MM.1S (cell line): ENCODE data around the gene GIPC3.

Source experiments
- DNase-seq: peaks from one replicate; pipeline ENCODE4 v3.0.0-alpha.2; 2015
- H2AFZ ChIP-seq: fragments of 300-600 bp; sonication (generic); 2 replicates; pipeline ENCODE4 v1.6.0; 2016; ENCODE audit warnings: antibody characterized with exemption, low read length
- H3F3A ChIP-seq: fragments of 300-600 bp; sonication (generic); 2 replicates; pipeline ENCODE4 v1.6.1; 2016; ENCODE audit warnings: mild to moderate bottlenecking, antibody characterized with exemption, low read length, moderate library complexity, mixed read lengths; ENCODE audit not compliant: insufficient read depth
- H3K27ac ChIP-seq: fragments of 300-600 bp; sonication (generic); 2 replicates; pipeline ENCODE4 v1.5.1; 2016; ENCODE audit warnings: mild to moderate bottlenecking, low read length
- H3K27me3 ChIP-seq: fragments of 300-600 bp; sonication (generic); replicated peaks from 2 replicates; pipeline ENCODE4 v1.6.0; 2016; ENCODE audit warnings: low read length; ENCODE audit not compliant: insufficient read depth
- H3K36me3 ChIP-seq: fragments of 300-600 bp; sonication (generic); replicated peaks from 2 replicates; pipeline ENCODE4 v1.6.1; 2016; ENCODE audit warnings: mild to moderate bottlenecking, low read length, mixed read lengths; ENCODE audit not compliant: insufficient read depth
- H3K4me1 ChIP-seq: fragments of 300-600 bp; sonication (generic); 2 replicates; pipeline ENCODE4 v1.6.1; 2016; ENCODE audit warnings: low read length, mixed read lengths
- H3K4me2 ChIP-seq: fragments of 300-600 bp; sonication (generic); 2 replicates; pipeline ENCODE4 v1.6.0; 2016; ENCODE audit warnings: low read depth, low read length
- H3K4me3 ChIP-seq: fragments of 300-600 bp; sonication (generic); 2 replicates; pipeline ENCODE4 v1.5.1; 2016; ENCODE audit warnings: low read length, mixed read lengths
- H3K79me2 ChIP-seq: fragments of 300-600 bp; sonication (generic); 2 replicates; pipeline ENCODE4 v1.6.1; 2016; ENCODE audit warnings: mixed run types, low read length, mixed read lengths
- H3K9ac ChIP-seq: fragments of 300-600 bp; sonication (generic); 2 replicates; pipeline ENCODE4 v1.6.1; 2016; ENCODE audit warnings: low read length, mixed read lengths
- H3K9me2 ChIP-seq: fragments of 300-600 bp; sonication (generic); replicated peaks from 2 replicates; pipeline ENCODE4 v1.6.1; 2016; ENCODE audit warnings: mild to moderate bottlenecking, low read length, mixed read lengths; ENCODE audit not compliant: insufficient read depth
- H3K9me3 ChIP-seq: fragments of 300-600 bp; sonication (generic); replicated peaks from 2 replicates; pipeline ENCODE4 v1.6.1; 2016; ENCODE audit warnings: mild to moderate bottlenecking, low read length, mixed read lengths; ENCODE audit not compliant: insufficient read depth
- H4K20me1 ChIP-seq: fragments of 300-600 bp; sonication (generic); 2 replicates; pipeline ENCODE4 v1.6.1; 2016; ENCODE audit warnings: mild to moderate bottlenecking, low read length, moderate library complexity, mixed read lengths; ENCODE audit not compliant: insufficient read depth
- CTCF ChIP-seq: fragments of 300-600 bp; sonication (generic); IDR thresholded peaks from 2 replicates; pipeline ENCODE4 v1.5.1; 2016; ENCODE audit warnings: antibody characterized with exemption, low read length, mixed read lengths
- EZH2 ChIP-seq: fragments of 300-600 bp; sonication (generic); optimal IDR thresholded peaks from 2 replicates; pipeline ENCODE3; 2017; ENCODE audit warnings: low read depth, mild to moderate bottlenecking, antibody characterized with exemption, low read length, mixed read lengths
- EZH2phosphoT487 ChIP-seq: fragments of 300-600 bp; sonication (generic); IDR thresholded peaks from 2 replicates; pipeline ENCODE4 v1.6.1; 2018; ENCODE audit warnings: antibody characterized with exemption, low read length

GIPC3 gene

DNA sequence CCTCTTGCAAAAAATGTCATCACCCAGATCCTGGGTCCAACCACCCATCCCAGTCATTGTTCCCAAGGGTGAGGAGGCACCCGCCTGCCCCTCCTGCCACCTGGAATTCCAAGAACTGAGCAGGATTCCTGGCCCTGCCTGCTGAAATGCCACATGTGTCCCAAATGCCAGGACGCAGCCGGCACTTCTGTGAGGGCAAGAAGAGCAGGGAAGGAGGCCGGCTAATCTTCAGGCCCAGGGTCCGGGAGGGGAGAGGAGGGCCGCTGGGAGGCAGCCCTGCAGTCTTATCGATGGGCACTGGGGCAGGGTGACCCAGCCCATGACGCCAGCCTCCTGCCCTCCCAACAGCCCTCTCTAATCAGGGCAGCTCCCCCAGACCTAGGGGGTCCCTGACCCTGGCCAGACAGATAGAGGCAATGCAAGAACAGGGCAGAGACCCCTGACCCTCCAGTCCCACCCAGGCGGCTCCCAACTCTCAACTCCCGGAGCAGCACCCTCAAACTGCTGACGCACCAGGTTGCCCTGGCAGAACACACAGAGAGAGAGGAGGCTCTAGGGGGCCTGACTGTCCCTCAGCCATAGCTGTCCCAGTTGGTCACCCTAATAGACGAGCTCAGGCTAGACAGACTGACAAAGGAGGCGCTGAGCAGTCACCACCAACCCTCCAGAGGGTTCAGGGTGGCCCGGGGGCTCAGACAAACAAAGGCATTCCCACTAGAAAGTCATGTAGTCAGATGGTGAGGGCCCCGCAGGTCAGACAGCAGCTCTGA, 29.4 kb upstream of the GIPC3 start:
- DNase-seq, result peak; percentile 2
- peaks cover 9% of the 10 kb centered on the region; the same call in 1 of the 2 replicates for H3K27me3 ChIP-seq
- H3K4me1 ChIP-seq, result peaks cover 15% of the 10 kb centered on the region; the same call in 1 of the 2 replicates
- no peaks in the 10 kb centered on the region for H3F3A ChIP-seq
- H3K36me3 ChIP-seq, result no peaks in the 10 kb centered on the region
- H3K9me3 ChIP-seq, result no peaks in the 10 kb centered on the region
- H2AFZ ChIP-seq, result no peak overlapping the region
- H4K20me1 ChIP-seq, result no peaks in the 10 kb centered on the region
- H3K9ac ChIP-seq, result peak overlapping the region; percentile 60; the same call in 1 of the 2 replicates
- peaks cover 28% of the 10 kb centered on the region for H3K79me2 ChIP-seq
- H3K4me3 ChIP-seq, result peak overlapping the region; percentile 83
- TF ChIP-seq EZH2 (no peak), CTCF (no peak), EZH2phosphoT487 (no peak)
- peak overlapping the region; percentile 87; the same call in 1 of the 2 replicates for H3K4me2 ChIP-seq
- no peaks in the 10 kb centered on the region for H3K9me2 ChIP-seq
- no peak overlapping the region for H3K27ac ChIP-seq

DNA sequence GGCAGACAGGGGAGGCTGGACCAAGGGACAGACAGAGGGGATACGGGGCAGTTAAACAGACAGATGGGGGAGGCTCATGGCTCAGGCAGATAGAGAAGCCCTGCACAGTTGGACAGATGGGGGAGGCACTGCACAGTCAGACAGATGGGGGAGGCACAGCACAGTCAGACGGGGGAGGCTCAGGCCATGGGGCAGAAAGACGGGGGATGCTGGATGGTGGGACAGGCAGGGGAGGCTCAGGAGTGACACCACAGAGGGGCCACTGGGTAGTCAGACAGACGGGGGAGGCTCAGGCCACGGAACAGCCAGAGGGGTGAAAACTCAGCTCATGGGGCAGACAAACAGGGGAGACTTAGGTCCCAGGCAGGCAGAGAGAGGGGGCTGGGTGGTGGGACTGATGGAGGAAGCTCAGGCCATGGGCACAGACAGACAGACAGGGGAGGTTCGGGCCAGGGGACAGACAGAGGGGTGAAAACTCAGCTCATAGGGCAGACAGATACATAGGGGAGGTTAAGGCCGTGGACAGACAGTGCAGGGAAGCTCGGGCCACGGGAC, 28.8 kb upstream of the GIPC3 start:
- Histone ChIP-seq H3K36me3 (no peaks in the 10 kb centered on the region), H3K27ac (no peak overlapping the region), H3K27me3 (peaks cover 16% of the 10 kb centered on the region; the same call in 1 of the 2 replicates), H3F3A (no peaks in the 10 kb centered on the region), H3K9me2 (no peaks in the 10 kb centered on the region), H3K4me1 (peaks cover 15% of the 10 kb centered on the region; the same call in 1 of the 2 replicates), H3K4me2 (peak overlapping the region; percentile 87), H3K4me3 (peak overlapping the region; percentile 83), H3K79me2 (peaks cover 28% of the 10 kb centered on the region), H3K9ac (peak overlapping the region; percentile 60; the same call in 1 of the 2 replicates), H2AFZ (peak overlapping the region; percentile 54), H4K20me1 (no peaks in the 10 kb centered on the region), H3K9me3 (no peaks in the 10 kb centered on the region)
- peak; percentile 5 for DNase-seq
- TF ChIP-seq CTCF, result no peak
- TF ChIP-seq EZH2phosphoT487, result no peak
- TF ChIP-seq EZH2, result no peak

DNA sequence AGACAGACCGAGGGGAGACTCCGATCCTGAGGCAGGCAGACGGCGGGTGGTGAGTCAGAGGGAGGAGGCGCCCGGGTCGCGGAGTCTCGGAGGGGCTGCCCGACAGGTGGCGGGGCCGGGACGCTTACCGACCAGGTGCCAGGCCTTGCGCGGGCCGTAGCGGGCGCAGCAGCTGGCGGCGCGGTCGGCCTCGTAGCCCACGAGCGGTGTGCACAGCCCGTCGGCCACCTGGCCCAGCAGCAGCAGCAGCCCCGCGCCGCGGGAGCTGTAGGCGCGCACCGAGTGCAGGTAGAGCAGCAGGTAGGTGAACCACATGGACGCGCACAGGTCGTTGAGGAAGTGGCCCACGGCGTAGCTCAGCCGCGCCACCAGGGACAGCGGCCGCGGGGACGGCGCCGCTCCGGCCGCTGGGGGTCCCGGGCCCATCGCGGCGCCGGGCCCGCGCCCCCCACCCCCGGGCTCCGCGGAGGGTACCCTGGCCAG, 28.3 kb upstream of the GIPC3 start:
- H3F3A ChIP-seq, result no peaks in the 10 kb centered on the region
- DNase-seq, result peak; percentile 61
- H3K4me1 ChIP-seq, result peaks cover 15% of the 10 kb centered on the region; the same call in 1 of the 2 replicates
- no peaks in the 10 kb centered on the region for H4K20me1 ChIP-seq
- H3K4me3 ChIP-seq, result peak overlapping the region; percentile 83
- H3K36me3 ChIP-seq, result no peaks in the 10 kb centered on the region
- no peaks in the 10 kb centered on the region for H3K9me3 ChIP-seq
- peaks cover 28% of the 10 kb centered on the region for H3K79me2 ChIP-seq
- peaks cover 21% of the 10 kb centered on the region for H3K27me3 ChIP-seq
- H3K9ac ChIP-seq, result peak overlapping the region; percentile 60; the same call in 1 of the 2 replicates
- peak overlapping the region; percentile 54 for H2AFZ ChIP-seq
- H3K27ac ChIP-seq, result no peak overlapping the region
- peak overlapping the region; percentile 87 for H3K4me2 ChIP-seq
- TF ChIP-seq CTCF (peak; percentile 29), EZH2phosphoT487 (no peak), EZH2 (no peak)
- no peaks in the 10 kb centered on the region for H3K9me2 ChIP-seq
